Measurements from ENCODE around the gene LPIN1.
"Not testable (repeated sequence)": the region's sequence is repeated elsewhere in the genome, so short reads cannot be mapped to it uniquely, and the experiment has no call there.

The LPIN1 gene

DNA sequence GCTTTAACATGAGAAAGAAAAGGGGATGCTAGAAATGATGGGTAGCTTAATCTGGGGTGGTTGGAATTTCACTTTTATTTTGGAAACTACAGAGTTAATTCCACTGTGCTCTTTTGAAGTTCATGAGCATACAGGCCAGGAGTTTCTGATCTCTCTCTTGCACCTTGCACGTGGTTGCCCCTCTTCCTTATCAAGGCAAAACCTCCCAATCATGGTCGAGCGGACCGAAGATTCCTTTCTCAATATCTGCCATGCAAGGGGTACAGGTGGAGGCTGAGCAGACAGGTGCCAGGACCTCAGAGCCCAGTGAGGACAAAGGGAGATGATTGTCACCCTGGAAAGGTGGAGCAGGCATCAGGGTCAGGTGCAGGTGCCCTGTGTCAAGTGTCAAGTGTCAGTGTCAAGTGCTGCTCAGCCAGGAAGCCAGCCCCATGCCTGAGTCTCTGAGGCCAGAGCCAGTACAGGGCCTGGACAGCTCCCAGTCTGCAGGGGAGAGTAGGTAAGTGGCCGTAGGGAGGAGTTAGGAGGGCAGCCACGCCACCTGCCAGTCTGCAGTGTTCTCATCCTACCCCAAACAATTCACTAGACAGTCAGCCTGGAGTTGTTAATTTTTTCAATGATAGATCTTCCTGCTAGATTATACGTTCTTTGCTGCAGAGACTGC is 42.2 kb downstream of the LPIN1 start:
- DNase-seq: no peak

DNA sequence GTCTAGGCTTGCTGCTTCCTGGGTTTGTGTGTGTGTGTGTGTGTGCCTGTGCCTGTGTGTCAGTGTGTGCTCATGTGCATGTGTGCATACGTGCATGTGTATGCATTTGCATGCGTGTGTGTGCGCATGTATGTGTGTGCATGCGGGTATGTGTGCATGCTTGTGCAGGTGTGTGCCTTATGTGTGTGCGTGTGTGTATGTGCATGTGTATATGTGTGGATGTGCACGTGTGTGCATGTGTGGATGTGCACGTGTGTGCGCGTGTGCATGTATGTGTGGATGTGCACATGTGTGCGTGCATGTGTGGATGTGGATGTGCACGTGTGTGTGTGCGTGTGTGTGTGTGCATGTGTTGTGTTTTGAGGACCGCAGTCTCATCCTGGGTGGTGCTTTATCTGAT is 42.8 kb downstream of the LPIN1 start:
- no peak for DNase-seq

DNA sequence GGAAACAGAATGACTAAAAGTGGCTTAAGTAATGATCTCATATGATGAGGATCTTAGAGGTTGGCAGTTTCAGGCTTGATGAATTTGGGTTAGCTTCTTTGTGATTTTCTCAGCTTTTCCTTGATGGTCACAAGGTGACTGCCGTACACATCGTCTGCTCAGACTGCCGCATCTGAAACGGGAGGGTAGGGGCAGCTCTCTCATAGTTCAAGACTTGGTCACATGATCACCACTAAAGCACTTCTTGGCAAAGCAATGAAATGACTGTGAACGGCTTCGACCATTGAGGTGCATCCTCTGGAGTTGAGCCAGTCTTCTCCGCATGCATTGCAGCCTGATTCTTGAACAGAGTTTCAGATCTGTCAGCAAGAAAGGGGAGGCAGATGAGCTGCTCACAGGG is 43.8 kb downstream of the LPIN1 start:
- DNase-seq: no peak

DNA sequence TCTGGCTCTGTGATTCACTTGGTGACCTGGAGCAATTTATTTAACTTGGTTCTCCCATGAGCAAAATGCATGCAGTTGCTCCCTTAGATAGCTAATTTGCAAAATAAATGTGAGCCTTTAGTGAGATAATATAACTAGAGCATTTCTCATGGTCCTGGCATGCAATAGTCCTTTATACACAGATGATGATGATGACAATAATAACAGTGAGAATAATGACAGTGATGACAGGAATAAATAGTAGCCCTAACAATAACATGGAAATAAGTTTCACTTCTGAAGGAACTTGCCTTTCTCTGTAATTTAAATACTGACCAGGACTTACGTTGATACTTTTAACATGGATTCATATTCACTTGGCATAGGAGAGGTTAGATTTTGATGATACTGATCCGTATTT is 49.2 kb downstream of the LPIN1 start:
- no peak for DNase-seq

DNA sequence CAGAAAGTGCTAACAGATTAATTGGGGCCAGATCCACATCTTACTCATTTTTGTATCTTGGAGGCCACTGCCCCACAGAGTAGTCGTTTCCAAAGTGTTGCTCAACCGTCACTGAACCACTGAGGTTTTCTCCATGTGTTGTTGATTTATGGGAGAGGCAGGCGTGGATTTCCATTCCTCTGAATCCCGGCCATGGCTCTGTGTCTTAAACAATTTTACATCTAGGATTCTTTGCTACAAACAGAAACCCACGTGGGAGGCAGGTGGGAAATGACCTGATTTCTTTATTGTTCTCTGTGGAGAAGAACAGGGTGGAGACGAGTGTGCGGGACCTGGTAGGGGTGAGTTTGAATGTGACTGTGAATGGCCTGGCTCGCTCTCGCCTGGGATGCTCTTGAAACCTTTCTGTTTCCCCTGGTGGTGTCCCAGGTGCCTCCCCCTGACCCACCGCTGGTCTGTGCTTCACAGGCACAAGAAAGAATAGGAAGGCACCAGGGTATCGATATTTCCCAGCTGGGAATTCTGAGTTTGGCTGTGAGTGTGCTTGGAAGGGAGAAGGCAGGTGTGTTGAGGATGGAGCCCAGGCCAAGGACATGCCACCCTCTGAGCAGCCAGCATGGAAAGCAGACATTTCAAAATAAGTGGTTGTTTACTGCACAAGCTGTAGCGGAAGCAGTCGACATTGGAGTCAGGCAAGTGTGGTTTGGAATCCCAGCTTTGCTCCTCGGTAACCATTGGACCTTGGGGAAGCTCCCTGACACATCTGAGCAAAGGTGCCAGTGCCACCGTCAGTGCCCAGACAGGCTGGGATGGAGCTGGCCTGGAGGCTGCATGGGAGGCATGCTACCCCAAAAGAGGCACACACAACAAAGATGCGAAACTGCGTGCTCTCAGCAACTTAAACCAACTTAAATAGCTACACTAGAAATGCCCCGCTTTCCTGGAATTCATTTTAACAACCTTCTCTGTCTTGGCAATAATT is 50.0 kb downstream of the LPIN1 start:
- no peak for DNase-seq

DNA sequence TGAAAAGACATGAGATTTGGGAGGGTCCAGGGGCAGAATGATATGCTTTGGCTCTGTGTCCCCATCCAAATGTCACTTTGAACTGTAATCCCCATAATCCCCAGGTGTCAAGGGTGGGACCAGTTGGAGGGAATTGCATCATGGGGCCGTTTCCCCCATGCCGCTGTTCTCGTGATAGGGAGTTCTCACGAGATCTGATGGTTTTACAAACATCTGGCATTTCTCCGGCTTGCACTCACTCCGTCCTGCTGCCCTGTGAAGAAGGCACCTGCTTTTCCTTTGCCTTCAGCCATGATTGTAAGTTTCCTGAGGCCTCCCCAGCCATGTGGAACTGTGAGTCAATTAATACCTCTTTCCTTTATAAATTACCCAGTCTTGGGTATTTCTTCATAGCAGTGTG is 51.4 kb downstream of the LPIN1 start:
- DNase-seq: no peak

DNA sequence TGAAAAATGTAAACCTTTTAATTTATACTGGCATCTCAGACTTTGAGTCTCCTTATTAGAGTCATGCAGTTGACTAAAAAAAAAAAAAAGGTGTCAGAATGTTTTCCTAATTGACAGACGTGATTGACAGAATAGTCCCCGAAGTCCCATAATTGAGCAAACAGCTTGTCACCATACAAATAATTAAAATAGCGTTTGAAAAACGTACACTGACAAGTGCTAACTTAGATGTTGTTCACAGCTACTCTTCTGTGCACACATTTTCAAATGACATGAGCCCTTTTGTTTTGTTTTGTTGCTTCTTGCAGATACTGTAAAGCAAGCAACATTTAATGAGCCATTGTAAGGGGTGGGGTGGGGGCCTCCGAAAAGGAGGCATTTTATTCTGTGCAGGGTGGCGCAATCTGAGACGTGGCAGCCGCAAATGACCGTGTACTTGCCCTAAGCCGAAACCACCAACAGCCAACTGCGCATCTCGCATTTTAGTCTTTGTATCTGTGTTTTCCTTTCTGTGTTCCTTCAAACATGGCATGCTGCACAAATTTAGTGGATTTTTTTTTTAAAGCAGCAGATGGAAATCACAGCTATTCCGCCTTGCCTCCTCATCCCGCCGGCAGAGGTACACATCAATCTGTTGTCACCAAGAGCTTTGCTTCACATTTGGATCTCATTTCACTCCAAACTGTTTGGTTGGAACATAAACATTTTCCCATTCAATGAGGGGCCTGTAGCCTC is 52.4 kb downstream of the LPIN1 start:
- no peak for DNase-seq

DNA sequence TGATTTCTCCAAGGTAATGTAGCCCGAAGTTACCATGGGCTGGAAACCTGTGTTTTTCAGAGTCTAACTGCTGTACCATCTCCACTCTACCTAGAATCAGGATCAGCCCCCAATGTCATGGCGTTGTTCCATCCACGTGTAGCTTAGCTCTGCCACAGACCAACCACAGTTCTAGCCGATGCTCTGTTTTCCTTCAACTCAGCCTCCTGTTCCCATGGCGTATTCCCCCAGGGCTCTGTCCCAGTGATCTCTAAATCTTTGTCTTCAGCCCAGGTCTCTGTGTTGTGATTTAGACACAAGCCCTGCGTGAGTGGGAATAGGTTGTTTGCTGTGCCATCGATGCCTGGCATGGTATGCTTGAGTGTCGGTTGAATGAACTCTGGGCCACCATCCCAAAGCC is 53.4 kb downstream of the LPIN1 start:
- no peak for DNase-seq

DNA sequence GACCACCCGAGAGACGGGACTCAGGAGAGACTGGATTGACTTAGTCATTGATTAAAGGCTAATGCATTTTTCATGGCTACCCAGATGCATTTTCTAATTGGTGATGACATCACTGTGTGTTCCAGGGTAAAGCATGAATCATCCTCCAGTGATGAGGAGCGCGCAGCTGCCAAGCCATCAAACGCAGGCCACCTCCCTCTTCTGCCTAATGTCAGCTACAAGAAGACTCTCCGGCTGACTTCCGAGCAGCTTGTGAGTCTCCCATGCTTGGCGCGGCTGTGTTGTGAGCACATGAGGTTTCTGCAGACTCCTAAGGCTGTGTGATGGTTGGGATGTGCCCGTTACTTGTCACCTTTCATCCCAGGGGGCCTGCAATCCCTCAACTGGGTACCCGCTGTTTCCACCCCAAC is 56.4 kb downstream of the LPIN1 start:
- no peak for DNase-seq

DNA sequence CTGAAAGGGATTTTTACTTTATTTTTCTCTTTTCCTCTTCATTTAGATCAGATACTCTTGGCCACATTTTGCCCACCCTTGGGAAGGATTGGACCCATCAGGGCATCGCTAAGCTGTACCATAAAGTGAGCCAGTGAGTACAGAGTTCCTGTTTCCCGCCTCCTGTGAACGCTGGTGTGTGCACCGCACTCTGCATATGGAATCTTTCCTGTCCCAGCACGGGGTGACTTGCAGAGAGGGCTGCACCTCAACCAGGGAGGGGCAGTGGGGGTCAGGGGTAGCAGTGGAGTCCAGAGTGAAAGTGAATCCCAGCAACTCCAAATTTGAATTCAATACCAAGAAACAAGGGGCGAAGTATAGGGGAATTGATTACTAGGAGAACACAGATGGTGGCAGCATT is 58.6 kb downstream of the LPIN1 start:
- no peak for DNase-seq

DNA sequence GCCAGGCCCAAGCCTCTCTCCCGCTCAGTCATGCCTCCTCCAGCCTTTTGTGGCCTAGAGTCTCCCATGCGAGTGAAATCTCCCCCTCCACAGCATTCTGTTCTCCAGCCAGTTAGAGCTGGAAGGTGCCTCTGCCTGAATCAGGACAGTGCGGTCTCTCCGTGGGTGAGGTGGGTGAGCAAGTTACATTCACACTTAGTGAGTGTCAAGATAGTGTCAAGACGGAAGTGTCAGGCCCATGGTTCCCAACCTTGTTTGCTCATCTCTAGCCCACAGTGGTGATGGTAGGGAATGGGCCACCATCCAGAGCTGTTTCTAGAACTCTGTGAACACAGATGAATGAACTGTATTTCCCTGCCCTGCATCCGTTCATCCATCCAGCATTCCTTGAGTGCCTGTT is 59.5 kb downstream of the LPIN1 start:
- DNase-seq: no peak

DNA sequence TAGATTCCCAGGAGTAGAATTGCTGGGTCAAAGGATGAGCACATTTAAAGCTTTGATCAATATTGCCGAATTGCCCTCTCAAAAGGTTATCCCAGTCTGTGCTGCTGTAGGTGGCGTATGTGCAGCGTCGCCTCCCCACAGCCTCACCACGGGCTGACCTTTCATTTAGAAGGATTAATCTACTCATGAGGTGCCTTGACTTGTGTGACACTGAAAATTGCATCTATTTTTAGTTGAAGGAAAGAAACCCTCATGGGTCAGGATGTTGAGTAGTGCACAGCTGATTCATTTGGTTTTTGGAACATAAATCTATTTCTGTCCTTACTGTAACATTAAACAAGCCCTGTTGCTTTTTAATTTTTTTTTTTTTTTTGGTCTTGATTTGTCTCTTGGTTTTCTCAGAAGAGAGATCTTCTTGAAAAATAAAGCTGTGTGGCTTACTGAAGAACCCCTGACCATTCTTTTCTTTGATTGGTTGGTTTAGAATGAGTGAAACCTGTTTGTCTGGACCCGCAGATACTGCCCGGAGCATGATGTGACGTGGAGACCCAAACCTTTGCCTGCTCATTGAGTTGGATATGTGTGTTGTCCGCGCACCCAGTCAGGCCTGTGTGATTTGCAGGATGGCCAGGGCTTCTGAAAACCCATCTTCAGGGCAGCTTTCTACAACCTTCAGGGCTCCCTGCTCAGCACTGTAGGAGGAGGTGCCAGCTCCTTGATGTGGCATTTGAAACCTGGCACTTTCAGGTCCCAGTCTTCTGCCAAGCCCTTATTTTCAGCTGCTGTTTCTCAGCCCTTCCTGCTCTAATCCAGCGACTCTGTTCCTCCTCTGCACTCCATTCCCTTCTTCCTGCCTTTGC is 61.0 kb downstream of the LPIN1 start:
- no peak for DNase-seq

DNA sequence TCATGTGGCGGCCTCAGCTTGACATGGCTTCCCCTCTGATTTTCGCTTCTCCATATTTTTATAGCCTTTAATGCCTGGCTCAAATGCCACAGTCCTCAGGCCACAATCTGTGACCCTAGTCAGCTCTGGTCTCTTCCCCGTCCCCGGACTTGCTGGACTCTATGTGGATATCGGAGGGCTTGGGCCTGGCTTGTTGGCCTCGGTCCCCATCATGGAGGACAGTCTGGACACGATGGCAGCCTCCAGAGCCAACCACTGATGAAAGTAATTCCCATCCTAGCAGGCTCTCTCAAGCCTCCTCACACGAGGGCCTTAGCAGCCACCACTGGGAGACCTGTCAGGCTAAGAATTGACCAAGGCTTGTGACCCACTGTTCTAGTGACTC is 61.6 kb downstream of the LPIN1 start:
- DNase-seq: no peak

DNA sequence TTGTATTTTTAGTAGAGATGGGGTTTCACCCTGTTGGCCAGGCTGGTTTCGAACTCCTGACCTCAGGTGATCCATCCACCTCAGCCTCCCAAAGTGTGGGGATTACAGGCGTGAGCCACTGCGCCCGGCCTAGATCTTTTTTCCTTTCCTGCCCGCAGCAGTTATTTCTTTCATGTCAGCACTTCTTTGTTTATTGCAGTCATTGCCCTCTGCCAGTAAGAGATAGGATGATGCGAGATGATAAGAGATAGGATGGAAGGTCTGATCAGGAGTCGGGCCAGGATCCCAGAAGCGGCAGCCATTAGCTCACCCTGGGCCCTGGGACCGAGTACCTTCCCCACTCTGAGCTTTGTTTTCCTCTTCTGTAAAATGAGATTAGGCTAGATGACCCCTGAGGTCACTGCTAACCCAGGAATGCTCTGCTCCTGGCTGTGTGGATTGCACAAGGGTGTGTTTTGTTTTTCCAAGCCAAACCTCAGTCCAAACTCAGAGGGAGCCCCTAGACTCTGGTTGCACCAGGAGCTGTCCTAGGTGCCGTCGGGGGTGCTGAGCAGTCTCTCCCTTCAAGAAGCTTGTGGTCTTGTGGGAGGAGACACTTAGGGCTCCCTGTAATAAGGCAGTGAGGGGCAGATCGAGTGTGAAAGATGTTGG is 63.3 kb downstream of the LPIN1 start:
- no peak for DNase-seq

DNA sequence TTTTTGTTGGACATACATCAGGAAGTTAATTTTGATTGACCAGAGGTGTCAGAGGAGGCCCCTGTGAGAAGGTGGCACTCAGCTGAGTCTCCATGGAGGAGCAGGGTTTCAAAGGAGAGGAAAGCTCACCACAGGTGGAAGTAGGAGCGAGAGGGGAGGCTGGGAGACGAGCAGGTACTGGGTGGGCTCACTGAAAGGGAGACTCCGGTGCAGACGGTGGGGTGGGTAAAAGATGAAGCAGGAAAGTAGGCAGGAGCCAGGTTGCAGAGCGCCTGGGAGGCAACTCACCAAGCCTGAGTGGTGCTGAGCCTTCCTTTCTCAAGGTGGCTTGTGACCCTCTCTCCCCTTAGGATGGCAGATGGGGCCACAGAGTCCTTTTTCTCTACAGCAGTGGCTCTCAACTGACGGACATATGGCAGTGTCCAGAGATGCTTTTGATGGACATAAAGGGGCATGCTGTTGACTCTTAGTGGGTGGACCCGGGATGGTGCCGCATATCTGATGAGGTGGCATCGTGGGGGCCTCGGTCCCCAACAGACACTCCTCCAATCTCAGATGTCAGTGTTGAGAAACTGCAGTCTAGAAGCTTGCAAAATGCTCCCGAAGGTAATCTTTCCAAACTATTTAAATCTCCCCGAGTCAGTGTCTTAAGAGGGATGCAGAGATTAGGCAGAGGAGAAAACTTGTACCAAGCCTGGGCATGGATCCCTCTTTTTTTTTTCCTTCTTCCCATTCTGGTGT is 64.0 kb downstream of the LPIN1 start:
- DNase-seq: no peak

DNA sequence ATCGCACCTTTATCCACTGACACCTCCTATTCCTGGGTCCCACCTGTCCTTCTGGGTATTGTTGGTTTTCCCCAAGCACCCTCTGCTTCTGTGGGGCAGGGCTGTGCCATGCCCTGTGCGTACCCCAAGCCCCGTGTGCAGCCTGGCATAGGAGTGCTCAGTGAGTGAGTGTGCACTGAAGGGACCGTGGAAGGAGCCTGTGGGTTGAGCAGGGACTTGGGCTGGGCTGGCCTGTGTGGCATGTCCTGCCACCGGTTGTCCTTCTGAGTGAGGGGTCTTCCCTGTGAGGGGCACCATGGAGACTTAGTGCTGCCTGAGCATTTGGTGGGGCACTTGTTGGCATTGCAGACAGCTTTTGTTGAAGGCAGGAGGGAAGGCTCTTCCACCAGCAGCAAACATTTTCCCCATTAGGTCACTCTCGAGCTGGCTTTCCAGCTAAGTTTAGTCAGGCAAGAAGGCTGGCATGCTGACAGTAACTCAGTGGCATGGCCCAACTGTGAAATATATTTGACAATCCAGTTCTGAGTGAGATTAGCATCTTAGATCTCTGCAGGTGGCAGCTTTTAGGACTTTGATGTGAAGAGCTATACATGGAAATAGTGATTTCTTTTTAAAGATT is 64.7 kb downstream of the LPIN1 start:
- no peak for DNase-seq

DNA sequence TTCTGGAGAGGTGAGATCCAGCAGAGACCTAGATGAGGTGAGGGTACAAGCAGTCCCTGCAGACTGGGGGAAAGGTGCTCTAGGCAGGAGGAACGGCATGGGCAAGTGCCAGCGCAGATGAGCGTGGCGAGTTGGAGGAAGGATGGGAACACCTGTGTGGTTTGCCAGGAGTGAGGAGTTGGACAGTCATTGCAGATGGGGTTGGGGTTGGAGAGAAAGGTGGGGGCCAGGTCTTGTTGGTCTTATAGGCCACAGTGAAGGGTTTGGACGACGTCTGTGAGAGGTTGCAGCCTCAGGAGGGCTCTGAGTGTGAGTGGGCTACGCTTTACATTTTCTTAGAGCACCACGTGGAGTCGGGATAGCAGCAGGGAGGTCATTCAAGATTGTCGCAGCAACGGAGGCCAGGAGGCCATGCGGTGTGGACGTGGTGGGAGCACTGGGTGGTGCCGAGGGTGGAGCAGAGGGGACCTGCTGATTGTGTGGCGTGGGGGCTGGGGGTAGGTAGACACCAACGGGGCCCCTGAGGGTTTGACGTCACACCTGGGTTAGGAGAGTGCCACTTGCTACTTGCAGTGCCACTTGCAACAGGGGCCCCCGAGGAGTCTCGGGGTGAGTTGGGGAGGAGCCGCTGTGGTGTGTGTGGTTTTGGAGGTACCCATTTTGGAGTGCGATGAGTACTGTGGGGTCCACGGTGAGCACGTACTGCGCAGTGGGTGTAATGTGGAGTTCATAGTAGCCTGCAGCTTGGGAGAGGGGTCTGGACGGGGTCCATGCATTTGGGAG is 66.2 kb downstream of the LPIN1 start:
- no peak for DNase-seq

DNA sequence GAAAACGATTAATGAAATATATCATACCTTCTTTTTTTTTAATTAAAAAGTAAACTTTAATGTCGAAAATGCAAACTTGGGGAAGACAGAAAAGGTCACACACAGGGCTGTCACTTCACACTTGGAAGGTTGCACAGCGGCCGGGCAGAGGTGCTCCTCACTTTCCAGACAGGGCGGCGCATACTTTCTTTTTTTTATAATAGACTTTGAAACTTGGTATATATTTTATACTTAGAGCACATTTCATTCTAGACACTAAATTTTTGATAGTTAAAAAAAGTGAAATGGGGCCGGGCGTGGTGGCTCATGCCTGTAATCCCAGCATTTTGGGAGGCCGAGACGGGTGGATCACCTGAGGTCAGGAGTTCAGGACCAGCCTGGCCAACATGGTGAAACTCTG is 66.9 kb downstream of the LPIN1 start:
- not testable (repeated sequence) for DNase-seq

DNA sequence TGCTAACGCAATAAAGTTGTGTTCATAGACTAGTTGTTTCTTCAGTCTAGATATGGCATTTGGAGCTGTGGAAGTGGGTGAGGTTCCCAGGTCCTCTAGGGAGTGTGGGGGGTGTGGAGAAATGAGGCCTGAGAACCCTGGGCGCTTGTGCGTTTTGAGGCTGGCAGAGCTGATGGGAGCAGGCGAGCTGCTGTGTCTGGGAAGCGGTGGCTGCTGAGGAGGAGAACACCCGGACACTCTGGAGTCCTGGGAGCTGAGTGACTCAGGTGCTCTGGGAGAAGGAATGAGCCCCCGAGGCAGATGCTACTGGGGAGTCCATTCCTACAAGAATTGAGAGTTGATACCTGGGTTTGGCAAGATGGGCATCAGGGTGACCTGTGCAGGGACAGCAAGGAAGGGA is 67.5 kb downstream of the LPIN1 start:
- DNase-seq: no peak

DNA sequence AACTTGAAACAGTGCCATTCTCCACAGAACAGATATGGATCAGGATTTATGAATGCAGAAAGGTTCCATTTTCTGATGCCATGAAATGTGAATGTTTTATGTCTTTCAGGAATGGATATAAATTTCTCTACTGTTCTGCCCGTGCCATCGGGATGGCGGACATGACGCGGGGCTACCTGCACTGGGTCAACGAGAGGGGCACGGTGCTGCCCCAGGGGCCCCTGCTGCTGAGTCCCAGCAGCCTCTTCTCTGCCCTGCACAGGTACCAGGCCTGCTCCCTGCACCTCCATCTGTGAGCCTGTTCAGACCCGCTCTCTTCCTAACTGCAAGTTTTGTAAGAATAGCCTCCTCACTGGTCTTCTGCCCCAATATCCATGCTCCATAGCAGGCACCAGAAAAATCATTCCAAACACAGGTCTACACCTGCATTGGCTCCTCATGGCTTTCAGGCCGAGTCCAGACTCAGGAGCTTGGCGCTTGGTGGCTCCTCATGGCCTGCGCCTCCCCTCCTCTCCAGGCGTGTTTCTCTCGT is 68.6 kb downstream of the LPIN1 start:
- no peak for DNase-seq

Measured in stimulated activated CD4-positive, alpha-beta T cell treated with anti-CD3 and anti-CD28 coated beads, Interleukin-4, amount 100 ng/mL, for 24 hours (primary cell).